OCI-LY3 (cell line): ENCODE data around the gene SASH1.

Experiments
- H2AFZ ChIP-seq: fragments of 200-600, 300-600 bp; shearing (Covaris generic); 2 replicates; pipeline ENCODE4 v1.6.0; 2014; ENCODE audit warnings: antibody characterized with exemption, low read depth, low read length
- H3K27ac ChIP-seq: fragments of 200-600, 300-600 bp; sonication (generic); 2 replicates; pipeline ENCODE4 v1.5.1; 2014; ENCODE audit warnings: mild to moderate bottlenecking, low read length, moderate library complexity, mixed read lengths
- H3K27me3 ChIP-seq: fragments of 200-600, 300-600 bp; sonication (generic); 2 replicates; pipeline ENCODE4 v1.6.1; 2014; ENCODE audit warnings: low read depth, low read length, mixed read lengths
- H3K36me3 ChIP-seq: fragments of 200-600, 300-600 bp; sonication (generic); replicated peaks from 2 replicates; pipeline ENCODE3; 2014; ENCODE audit warnings: low read depth, low read length, mixed read lengths
- H3K4me1 ChIP-seq: fragments of 300-600, 200-600 bp; sonication (generic); 2 replicates; pipeline ENCODE4 v1.6.1; 2014; ENCODE audit warnings: low read length, mixed read lengths
- H3K4me2 ChIP-seq: fragments of 200-600, 300-600 bp; sonication (generic); 2 replicates; pipeline ENCODE4 v1.6.1; 2014; ENCODE audit warnings: low read length, mixed read lengths
- H3K4me3 ChIP-seq: fragments of 300-600, 200-600 bp; sonication (generic); 2 replicates; pipeline ENCODE4 v1.5.1; 2014; ENCODE audit warnings: antibody characterized with exemption, mild to moderate bottlenecking, low read length, moderate library complexity
- H3K79me2 ChIP-seq: fragments of 300-600, 200-600 bp; shearing (Covaris generic); 2 replicates; pipeline ENCODE4 v1.6.1; 2014; ENCODE audit warnings: mild to moderate bottlenecking, low read length, mixed read lengths
- H3K9ac ChIP-seq: fragments of 300-600, 200-600 bp; shearing (Covaris generic); 2 replicates; pipeline ENCODE4 v1.6.0; 2014; ENCODE audit warnings: mild to moderate bottlenecking, low read length, moderate library complexity
- H3K9me3 ChIP-seq: fragments of 200-600, 300-600 bp; shearing (Covaris generic); 2 replicates; pipeline ENCODE4 v1.6.1; 2014; ENCODE audit warnings: low read length, mixed read lengths; ENCODE audit not compliant: insufficient read depth
- H4K20me1 ChIP-seq: fragments of 200-600, 300-600 bp; sonication (generic); 2 replicates; pipeline ENCODE4 v1.6.1; 2016; ENCODE audit warnings: low read length, mixed read lengths; ENCODE audit not compliant: insufficient read depth
- CTCF ChIP-seq: fragments of 200-600, 300-600 bp; sonication (generic); IDR thresholded peaks from 2 replicates; pipeline ENCODE4 v1.5.1; 2014; ENCODE audit warnings: antibody characterized with exemption, low read length, low read depth
- EZH2phosphoT487 ChIP-seq: fragments of 200-600 bp; shearing (Covaris generic); IDR thresholded peaks from 2 replicates; pipeline ENCODE4 v1.6.1; 2018; ENCODE audit warnings: antibody characterized with exemption, mixed run types, low read depth

The SASH1 gene

DNA sequence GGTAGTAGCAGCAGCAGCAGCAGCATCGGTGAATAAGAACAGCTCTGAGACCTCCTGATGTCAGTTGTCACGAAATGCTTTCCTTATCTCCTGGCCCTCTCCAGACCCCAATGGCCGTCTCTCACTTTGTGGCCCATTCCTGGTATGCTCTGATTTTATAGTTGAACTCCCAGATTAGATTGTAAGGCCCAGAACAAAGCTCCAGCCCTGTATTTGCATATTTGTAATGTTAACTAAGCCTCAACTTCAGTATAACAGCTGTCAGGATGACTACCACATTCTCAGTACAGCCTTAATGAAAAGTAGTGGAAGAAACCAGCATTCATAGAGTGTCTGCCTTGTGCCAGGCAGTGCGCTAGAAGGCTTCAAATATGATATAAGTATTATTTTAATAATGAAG lies 180.9 kb downstream of the SASH1 start:
- H3K9ac ChIP-seq = no peak overlapping the region

DNA sequence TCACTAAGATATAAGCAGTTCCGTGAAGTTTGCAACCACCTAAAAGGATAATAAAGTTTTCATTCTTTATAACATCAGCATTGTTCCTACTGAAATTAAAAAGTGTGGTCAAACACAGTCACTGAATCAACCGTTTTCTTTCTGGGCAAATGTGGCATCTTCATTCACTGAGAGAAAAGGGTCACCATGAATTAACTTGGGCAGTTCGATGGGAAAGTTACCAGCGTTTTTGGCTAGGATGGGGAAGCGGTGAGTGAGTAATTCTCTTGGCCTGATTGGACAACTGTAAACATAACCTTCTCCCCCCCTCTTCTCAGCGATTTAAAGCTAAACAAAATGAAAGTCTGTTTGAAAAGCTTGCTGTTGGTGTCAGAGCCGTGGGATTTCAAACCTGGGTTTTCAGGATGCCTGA lies 181.8 kb downstream of the SASH1 start:
- H3K9ac ChIP-seq = no peak overlapping the region
- TF ChIP-seq EZH2phosphoT487 = no peak
- no peak for TF ChIP-seq CTCF
- H4K20me1 ChIP-seq = peaks cover 3% of the 10 kb centered on the region; the same call in 1 of the 2 replicates
- no peaks in the 10 kb centered on the region for H3K36me3 ChIP-seq
- H3K4me1 ChIP-seq = peaks cover 27% of the 10 kb centered on the region
- H3K9me3 ChIP-seq = no peaks in the 10 kb centered on the region
- peaks cover 16% of the 10 kb centered on the region for H3K27me3 ChIP-seq
- no peaks in the 10 kb centered on the region for H3K79me2 ChIP-seq
- H3K4me3 ChIP-seq = no peak overlapping the region
- H3K4me2 ChIP-seq = peak overlapping the region; percentile 30
- no peak overlapping the region for H2AFZ ChIP-seq
- H3K27ac ChIP-seq = no peak overlapping the region

More for the DNA sequence above, 180.9 kb downstream of the SASH1 start:
- Histone ChIP-seq H4K20me1 (peaks cover 6% of the 10 kb centered on the region; the same call in 1 of the 2 replicates), H3K27me3 (peaks cover 26% of the 10 kb centered on the region), H3K4me3 (no peak overlapping the region), H3K4me2 (no peak overlapping the region), H3K27ac (no peak overlapping the region), H3K4me1 (peaks cover 27% of the 10 kb centered on the region), H3K79me2 (no peaks in the 10 kb centered on the region), H3K9me3 (no peaks in the 10 kb centered on the region), H2AFZ (no peak overlapping the region), H3K36me3 (no peaks in the 10 kb centered on the region)
- TF ChIP-seq EZH2phosphoT487 (no peak), CTCF (no peak)

GRCh38 chr6:148524976-148525375 lies 182.3 kb downstream of the SASH1 start:
- no peak overlapping the region for H3K9ac ChIP-seq
- no peak overlapping the region for H2AFZ ChIP-seq
- H3K27me3 ChIP-seq = peaks cover 14% of the 10 kb centered on the region
- H3K9me3 ChIP-seq = no peaks in the 10 kb centered on the region
- peaks cover 22% of the 10 kb centered on the region for H3K4me1 ChIP-seq
- TF ChIP-seq EZH2phosphoT487 (no peak), CTCF (no peak)
- H3K4me3 ChIP-seq = no peak overlapping the region
- H3K36me3 ChIP-seq = no peaks in the 10 kb centered on the region
- H3K79me2 ChIP-seq = no peaks in the 10 kb centered on the region
- no peaks in the 10 kb centered on the region for H4K20me1 ChIP-seq
- H3K4me2 ChIP-seq = peak overlapping the region; percentile 30
- no peak overlapping the region for H3K27ac ChIP-seq

- no peaks in the 10 kb centered on the region for H4K20me1 ChIP-seq
- H3K4me3 ChIP-seq = no peak overlapping the region
- no peak overlapping the region for H2AFZ ChIP-seq
- H3K27ac ChIP-seq = no peak overlapping the region
- H3K4me2 ChIP-seq = no peak overlapping the region
- TF ChIP-seq EZH2phosphoT487 (no peak), CTCF (no peak)
- H3K9me3 ChIP-seq = no peaks in the 10 kb centered on the region
- H3K9ac ChIP-seq = no peak overlapping the region
- no peaks in the 10 kb centered on the region for H3K79me2 ChIP-seq
- peaks cover 23% of the 10 kb centered on the region for H3K4me1 ChIP-seq
- H3K36me3 ChIP-seq = no peaks in the 10 kb centered on the region
- H3K27me3 ChIP-seq = peaks cover 14% of the 10 kb centered on the region
Observed at GRCh38 chr6:148525453-148525852, 182.8 kb downstream of the SASH1 start.
